GM04503 (cell line): ENCODE data around the gene SLC25A26.
"Not testable (repeated sequence)": the region's sequence is repeated elsewhere in the genome, so short reads cannot be mapped to it uniquely, and the experiment has no call there.

Experiments
- DNase-seq: peaks from one replicate; pipeline ENCODE4 v3.0.0-alpha.2; 2012; ENCODE audit warnings: low read depth

The SLC25A26 gene, protein sequence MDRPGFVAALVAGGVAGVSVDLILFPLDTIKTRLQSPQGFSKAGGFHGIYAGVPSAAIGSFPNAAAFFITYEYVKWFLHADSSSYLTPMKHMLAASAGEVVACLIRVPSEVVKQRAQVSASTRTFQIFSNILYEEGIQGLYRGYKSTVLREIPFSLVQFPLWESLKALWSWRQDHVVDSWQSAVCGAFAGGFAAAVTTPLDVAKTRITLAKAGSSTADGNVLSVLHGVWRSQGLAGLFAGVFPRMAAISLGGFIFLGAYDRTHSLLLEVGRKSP

DNA sequence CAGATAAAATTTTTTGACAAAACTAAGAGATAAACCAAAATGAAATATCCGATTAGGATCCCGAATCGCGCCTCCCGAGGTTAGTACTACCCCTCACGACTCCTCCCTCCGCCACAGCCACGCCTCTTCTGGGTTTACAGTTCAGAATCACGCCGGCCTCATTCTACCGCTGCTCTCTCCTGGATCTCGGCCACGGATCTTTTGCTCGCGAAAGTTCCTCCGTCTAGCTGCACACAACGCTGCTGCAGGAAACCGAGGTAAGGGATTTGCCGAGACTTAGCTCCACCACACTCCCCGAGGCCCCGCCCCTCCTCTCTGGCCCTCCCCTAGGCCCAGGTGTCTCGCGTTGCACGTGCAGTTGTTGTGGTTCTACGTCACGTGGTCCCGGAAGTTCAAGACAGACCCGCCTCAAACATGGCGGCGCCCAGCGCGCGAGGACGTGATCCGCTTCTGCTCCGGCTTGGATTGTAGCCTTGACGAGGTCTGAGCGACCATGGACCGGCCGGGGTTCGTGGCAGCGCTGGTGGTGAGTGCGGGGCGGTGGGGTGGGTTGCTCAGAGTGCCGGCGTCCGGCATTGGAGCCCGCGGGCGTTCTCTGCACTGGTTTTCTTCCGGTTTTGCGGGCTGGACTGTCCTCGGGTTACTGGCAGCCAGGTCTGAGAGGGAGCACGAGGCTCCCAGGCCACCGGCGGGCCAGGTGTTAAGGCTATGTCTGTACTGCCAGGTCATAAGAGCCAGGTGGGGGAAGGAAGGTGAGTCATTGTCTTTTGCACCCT is at the start of gene SLC25A26:
TSS of gene SLC25A26 (plus strand) at position 400 of the 776 bp plus-strand sequence. CDS start at position 494, 94 bp downstream.
- DNase-seq, result peak; percentile 78

DNA sequence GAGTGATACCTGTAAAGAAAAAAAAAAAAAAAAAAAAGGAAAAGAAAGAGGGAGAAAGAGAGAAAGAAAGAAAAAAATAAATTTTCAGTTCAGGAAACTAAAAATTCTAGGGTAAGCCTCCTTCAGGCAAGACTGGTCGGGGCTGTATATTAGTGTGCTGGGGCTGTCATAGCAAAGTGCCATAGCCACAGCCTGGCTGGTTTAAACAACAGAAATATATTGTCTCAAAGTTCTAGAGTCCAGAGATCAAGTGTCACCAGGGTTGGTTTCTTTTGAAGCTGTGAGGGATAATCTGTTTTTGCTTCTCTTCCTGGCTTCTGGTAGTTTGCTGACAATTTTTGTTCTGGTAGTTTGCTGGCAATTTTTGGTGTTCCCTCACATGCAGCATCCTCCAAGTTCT is 48.4 kb upstream of the SLC25A26 start:
- no peak for DNase-seq

DNA sequence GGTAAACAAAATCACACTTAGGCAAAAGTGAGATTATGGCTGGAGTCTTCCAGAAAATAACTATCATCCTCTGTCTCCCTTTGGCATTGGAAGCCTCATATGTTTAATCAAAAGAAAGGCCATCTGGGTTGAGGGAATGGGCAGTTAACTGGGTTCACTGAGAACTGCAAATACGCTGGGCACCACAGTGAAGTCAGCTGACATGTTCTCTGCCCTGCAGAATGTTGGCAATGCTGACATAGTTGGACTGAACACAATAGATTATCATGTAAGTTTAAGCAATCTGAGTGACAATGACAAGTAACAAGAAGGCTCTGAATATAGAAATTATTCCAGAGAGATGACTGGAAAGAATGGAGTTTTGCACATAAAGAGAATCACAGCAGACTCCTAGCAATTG is 43.8 kb upstream of the SLC25A26 start:
- DNase-seq, result no peak

DNA sequence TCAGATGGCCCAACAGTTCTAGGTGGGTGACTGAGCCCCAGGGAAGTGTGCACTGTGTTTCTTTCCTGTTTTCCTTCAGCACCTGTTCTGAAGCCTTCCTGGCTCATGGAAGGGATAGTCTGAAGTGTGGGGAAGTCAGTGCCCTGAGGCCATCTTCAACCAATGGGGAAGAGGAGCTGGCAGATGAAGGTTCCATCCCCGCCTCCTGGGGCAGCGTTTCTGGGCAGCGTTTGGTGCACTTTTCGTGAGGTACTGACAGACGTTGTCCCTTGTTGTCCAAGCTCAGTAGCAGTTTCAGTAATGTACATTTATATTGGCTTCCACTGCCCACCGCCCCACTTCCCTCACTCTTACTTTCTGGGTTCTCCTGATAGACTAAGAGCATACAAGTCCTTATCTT is 42.6 kb upstream of the SLC25A26 start:
- DNase-seq, result no peak

DNA sequence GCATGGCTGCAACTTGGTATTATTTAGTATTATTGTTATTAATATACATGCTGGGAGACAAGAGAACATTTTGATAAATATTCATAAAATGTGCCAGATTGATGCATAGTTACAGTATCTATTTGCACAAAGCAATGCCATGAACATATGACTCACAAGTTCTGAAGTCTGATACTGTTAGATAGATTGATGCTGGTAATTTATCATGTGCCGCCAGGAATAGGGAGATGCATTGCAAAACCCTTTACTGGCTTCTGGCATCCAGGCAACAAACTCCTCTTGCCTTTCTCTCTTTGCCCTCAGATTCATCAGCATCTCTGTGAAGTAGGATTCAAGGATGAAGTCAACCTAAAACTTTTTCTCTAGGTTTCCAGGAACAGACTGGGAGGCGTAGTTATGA is 41.0 kb upstream of the SLC25A26 start:
- DNase-seq, result no peak

DNA sequence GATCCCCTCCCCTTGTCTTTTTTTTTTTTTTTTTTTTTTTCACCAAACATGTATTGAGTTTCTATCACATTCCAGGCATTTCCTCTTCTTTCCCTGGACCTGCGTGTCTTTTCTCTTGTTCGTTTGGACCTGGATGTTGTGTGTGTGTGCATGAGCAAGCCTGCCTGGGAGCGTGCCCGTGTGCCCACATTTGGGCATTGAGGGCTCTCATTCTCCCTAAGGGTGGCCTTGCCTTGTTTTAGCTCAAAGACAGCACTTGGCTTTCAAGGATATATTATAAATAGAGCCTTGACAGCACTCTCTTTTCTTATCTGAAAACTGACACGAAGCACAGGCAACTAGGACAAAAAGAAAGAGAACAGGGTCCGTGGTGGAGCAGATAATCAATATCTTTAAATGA is 39.0 kb upstream of the SLC25A26 start:
- no peak for DNase-seq

DNA sequence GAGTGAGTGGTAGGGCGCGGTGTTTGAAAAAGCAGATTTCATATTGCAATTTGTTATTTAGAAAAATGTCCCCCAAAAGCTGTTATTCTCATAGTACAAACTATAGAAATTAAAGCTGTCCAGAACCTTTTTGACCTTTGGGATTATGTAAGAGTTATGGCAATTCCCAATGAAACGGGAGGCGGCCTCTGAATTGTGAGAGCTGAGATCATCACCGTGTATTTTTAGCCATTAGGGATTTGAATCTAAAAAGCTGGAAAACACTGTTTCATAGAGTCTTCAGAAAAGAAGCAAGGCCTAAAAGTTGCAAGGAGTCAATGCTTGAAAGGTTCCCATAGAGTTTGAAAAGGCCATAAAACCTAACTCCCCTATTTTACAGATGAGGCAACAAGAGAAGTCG is 38.6 kb upstream of the SLC25A26 start:
- DNase-seq, result no peak

DNA sequence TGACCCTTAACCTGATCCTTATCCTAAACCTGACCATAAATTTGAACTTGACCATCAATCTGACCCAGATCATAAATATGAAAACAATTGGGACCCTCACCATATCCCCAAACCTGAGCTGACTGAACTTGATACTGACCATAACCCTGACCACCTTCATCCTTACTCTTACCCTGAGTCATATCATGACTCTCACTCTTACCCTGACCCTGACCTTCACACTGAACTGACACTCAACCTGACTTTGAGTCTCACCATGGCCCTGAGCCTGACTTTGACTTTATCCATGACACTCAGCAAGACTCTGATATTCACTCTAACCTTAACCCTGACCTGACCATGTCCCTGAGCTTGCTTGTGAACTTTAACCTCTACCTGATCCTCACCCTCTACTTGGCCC is 34.3 kb upstream of the SLC25A26 start:
- no peak for DNase-seq

DNA sequence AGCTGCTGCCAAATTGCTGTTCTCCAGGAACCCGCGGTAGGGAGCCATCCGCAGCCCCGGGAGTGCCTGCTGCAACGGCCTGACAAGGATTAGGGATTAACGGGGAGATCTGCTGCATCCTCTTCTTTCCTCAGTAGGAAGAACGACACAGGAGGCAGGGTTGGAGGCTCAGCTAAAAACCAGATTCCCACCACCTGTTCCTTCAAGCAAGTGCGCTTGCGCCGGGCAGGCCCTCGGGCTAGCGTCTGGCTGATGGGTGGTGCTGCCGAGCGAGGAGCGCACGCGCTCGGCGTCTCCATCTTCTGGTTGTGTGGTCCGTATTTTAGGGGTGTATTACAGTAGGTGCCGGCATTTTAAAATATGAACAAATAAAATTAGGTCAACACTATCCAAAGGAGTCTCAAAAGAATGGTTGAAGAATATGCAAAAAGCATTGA is 25.4 kb upstream of the SLC25A26 start:
- peak; percentile 7 for DNase-seq

DNA sequence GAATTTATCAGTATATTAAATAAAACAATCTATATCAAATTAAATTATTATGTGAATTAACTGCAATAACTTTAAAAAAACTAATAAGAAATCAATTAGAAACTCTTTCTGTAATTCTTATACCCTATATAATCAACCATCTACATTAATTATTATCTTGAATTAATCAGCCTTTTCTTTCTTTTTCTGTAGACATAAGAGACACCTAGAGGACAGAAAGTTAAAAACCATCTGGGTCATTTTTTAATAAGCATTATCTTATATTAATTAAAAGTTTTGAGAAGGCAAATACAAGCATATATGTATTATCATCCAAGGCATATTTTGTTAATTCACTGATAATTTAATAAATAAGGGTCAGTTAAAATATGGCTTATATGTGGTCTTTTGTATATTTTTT is 24.2 kb upstream of the SLC25A26 start:
- DNase-seq, result no peak

DNA sequence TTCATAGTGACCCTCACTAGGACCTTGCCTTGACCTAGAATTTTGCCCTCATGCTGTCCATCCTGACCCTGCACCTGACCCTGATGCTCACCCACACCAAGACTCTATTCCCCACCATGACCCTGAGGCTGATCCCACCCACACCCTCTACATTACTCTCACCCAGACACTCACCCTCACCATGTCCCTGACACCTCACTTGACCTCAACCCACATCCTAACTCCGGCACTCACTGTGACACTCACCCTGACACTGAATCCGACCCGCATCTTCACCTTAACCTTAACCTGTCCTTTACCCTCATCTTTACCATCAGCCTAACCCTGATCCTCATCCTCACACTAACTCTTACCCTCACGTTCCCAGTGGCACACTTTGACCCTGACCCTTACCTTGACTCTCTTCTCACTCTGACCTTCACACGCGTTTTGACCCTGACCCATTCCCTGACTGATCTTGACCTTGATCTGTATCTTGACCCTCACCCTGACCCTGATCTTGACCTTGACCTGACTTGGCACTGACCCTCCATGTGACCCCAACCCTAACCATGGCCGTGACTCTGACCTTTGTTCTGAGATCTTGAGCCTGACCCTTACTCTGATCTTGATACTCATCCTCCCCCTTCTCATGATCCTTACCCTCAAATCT is 22.2 kb upstream of the SLC25A26 start:
- no peak for DNase-seq

DNA sequence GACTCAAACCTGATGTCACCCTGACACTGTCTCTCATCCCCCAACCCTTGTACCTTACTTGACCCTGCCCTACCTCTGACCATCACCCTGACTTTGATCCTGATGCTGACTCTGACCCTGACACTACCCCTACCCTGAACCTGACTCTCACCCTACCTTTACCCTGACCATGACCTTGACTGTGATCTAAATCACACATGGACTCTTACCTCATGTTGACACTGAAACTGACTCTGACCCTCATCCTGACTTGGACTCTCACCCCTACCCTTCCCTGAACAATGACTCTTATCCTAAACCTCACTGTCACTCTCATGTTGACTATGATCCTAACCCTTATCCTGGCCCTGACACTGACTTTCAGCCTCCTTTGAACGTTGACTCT is 21.7 kb upstream of the SLC25A26 start:
- no peak for DNase-seq

DNA sequence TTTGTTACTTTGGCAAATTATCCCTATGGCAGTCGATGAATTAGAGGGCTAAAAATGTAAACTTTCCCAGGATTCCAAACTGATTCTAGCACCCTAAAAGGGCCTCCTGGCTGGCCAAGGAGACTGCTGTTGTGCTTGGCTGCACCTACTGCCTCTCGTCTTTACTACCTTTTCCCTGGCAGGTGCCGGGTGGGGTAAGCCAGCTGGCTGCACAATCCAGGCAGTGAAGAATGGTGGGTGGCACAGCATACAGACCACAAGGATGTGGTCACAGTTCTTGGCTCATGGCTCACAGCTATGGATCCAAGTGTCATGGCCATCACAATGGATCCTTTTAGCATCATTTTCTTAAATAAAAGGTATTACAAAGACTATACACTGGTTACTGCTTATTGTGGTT is 20.7 kb upstream of the SLC25A26 start:
- DNase-seq, result no peak

DNA sequence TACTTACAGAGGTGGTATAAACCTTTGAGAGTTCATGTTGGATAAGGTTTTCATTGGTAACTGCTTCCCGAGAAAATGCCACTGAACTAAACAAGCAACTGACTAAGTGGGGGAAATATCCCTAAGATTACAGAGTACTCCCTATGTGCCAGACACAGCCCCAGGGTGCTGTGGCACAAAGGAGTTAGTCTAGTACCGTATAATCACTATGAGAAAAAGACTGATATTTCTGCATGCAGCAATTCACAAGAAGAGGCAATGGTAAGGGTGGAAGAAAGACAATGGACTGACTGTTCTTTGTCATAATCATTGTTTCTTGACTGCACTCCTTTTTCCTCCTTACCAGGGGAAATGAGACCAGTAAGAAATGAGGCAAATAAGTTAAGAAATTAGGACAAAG is 20.0 kb upstream of the SLC25A26 start:
- DNase-seq, result no peak

DNA sequence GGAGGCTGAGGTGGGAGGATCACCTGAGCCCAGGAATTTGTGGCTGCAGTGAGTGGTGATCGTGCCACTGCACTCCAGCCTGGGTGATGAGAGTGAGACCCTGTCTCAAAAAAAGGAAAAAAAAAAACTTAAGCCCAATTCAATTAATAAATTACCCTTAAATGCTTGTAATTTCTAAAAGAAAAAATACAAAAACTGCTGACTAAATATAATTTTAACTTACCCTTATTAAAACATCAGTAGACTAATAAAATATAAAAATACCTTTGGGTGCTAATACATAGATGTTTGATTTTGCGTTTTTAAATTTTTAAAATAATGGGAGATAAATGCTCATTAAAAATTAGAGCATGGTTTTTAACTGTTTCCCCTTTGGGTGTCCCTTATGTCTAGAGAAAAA is 17.5 kb upstream of the SLC25A26 start:
- no peak for DNase-seq

DNA sequence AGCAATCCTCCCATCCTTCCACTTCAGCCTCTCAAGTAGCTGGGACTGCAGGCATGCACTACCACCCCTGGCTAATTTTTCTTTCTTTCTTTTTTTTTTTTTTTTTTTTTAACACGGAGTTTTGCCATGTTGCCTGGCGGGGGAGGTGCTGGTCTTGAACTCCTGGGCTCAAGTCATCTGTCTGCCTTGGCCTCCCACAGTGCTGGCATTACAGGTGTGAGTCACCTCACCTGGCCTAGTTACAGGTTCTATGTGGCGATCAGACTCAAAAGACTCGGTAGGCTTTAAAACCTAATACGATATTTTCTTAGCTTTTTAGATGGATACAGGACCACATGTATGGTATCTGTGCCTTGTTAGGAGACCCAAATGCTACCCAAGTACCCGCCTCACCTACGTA is 14.0 kb upstream of the SLC25A26 start:
- no peak for DNase-seq

DNA sequence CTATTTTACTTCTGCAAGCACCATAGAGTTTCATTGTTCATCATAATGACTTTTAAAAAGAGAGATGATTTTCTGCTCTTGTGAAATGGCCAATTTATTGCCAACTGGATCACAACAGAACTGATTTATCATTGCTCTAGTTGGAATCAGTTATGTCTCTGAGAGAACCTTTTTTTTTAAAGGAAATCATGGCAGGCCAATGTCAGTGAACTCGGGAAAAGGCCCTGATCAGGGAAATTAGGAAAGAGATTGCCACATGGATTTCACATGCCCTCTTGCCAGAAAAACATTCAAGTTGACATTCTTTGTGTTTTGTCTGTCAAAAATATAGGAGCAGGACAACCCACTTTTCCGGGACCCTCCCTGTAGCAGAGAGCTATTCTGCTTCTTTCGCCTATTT is 12.6 kb upstream of the SLC25A26 start:
- DNase-seq, result no peak

DNA sequence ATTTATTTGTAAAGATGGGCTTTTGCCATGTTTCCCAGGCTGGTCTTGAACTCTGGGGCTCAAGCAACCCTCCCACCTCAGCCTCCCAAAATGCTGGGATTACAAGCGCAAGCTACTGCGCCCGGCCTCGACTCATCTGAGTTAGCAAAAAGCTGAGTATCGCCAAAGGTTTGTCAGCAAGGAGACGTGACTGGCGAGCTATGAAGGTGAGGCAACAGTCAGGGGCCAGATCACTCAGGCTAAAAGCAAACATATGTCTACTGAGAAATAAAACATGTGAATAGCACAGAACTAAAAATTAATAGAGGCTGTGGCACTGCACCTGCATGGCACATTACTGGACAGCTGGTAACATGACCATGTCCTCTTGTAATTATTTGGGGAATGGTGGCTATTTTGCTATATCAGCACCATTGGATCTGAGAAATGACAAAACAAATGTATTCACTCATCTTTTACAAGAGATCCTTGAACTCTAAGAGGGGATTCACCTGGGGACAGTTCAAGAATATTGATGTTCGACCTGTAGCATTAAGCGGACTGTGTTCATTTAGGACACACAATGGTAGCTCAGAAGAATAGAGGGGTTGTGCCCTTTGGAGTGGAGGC is 10.0 kb upstream of the SLC25A26 start:
- DNase-seq, result no peak

DNA sequence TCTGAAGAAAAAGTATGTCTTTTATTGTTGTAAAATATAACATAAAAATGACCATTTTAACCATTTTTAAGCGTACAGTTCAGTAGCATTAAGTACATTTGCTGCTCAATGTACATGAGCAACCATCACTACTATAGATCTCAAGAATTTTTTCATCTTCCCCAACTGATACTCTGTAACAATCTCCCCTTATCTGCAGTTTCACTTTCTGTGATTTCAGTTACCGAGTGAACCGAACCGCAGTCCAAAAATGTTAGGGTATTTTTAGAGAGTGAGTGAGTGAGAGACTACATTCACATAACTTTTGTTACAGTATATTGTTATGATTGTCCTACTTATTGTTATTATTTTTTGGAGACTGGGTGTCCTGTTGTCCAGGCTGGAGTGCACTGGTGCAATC is 9.0 kb upstream of the SLC25A26 start:
- DNase-seq, result no peak

DNA sequence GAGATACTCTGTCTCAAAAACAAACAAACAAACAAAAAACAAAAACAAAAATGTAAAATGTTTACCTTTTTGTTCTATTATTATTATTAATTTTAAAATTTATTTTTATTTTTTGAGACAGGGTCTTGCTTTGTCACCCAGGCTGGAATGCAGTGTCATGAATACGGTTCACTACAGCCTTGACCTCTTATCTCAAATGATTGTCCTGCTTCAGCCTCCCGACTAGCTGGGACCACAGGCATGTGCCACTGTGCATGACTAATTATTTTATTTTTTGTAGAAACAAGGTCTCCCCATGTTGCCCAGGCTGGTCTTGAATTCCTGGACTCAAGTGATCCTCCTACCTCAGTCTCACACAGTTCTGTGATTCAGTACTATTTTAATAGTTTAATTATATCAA is 5.7 kb upstream of the SLC25A26 start:
- DNase-seq, result no peak

DNA sequence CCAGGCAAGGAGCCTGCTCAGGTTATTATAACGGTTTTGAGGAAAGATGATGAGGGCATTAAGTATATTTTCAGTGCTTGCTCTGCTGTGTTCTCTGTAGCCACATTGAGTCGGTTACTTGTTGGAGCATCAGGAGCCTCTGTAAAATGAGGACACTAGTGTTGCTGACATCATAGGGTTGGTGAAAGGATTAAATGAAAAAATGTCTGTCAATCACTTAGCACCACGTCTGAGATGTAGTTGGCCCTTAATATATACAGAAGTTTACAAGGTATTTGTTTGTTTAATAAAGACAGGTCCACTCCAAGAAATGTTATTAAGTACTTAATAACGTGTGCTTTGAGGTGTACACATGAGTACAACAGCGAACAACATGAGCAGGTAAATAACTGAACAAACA is 735 bp upstream of the SLC25A26 start:
- DNase-seq, result no peak

DNA sequence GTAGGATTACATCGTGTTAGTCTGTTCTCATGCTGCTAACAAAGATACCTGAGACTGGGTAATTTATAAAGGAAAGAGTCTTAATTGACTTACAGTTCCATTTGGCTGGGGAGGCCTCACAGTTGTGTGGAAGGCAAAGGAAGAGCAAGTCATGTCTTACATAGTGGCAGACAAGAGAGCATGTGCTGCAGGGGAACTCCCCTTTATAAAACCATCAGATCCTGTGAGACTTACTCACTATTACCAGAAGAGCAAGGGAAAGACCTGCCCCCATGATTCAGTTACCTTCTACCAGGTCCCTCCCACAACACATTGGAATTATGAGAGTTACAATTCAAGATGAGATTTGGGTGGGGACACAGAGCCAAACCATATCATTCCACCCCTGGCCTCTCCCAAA is 3.4 kb downstream of the SLC25A26 start:
- DNase-seq, result no peak

DNA sequence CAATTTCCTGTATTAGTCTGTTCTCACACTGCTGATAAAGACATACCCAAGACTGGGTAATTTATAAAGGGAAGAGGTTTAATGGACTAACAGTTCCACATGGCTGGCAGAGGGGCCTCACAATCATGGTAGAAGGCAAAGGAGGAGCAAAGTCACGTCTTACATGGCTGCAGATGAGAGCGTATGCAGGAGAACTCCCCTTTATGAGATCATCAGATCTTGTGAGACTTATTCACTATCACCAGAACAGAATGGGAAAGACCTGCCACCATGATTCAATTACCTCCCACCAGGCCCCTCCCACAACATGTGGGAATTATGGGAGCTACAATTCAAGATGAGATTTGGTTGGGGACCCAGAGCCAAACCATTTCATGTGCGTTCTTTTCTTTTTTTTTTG is 5.3 kb downstream of the SLC25A26 start:
- DNase-seq, result not testable (repeated sequence)
